WI38 (cell line): ENCODE measurements around the gene ATP5F1E.
"Not testable (repeated sequence)": the region's sequence is repeated elsewhere in the genome, so short reads cannot be mapped to it uniquely, and the experiment has no call there.

Source experiments
- H3K4me3 ChIP-seq: 2 replicates; pipeline ENCODE4 v1.5.1; 2011; ENCODE audit warnings: low read depth, mild to moderate bottlenecking, control low read depth, low read length
- TF ChIP-seq, protein P1 (sequence below): IDR thresholded peaks from 2 replicates; pipeline ENCODE4 v1.5.1; 2012; ENCODE audit warnings: low read depth, mild to moderate bottlenecking, control low read depth, low read length

ATP5F1E gene

DNA sequence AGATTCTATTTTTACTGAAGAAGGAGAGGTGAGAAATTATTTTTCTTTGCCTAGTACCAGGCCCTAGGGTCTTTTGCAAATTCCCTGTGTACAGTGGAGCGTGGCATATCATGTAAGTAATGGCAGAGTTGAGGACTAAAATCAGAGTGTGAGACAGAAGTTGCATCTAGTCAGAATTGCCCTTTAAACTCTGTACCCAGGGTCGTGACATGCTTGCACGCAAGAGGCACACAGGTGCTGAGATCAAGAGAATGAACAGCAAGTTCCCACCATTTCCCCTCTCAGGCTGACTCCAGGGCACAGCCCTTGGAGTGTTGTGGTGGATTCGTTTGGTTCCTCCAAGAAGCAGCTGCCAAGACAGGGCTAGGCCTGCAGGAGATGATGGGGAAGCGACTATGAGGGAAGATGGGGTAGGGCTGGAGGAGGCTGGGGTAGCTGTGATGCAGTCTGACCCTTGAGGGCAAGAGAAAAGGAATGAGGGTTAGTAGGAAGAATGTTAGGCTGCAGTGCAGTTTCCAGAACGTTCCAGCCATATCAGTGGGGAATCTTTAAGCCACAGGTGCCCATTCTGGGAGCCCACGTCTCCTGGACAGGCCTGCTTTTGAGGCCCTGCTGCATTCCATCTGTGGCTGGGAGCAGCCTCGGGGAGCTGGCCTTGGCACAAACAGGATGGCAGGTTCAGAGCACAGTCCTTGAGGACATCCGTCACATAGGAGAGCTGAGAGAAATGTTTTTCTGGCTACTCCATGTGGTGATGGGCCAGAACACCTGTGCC is 44.2 kb downstream of the ATP5F1E start:
- TF ChIP-seq, protein P1, sequence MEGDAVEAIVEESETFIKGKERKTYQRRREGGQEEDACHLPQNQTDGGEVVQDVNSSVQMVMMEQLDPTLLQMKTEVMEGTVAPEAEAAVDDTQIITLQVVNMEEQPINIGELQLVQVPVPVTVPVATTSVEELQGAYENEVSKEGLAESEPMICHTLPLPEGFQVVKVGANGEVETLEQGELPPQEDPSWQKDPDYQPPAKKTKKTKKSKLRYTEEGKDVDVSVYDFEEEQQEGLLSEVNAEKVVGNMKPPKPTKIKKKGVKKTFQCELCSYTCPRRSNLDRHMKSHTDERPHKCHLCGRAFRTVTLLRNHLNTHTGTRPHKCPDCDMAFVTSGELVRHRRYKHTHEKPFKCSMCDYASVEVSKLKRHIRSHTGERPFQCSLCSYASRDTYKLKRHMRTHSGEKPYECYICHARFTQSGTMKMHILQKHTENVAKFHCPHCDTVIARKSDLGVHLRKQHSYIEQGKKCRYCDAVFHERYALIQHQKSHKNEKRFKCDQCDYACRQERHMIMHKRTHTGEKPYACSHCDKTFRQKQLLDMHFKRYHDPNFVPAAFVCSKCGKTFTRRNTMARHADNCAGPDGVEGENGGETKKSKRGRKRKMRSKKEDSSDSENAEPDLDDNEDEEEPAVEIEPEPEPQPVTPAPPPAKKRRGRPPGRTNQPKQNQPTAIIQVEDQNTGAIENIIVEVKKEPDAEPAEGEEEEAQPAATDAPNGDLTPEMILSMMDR, result no peak
- no peak overlapping the region for H3K4me3 ChIP-seq

DNA sequence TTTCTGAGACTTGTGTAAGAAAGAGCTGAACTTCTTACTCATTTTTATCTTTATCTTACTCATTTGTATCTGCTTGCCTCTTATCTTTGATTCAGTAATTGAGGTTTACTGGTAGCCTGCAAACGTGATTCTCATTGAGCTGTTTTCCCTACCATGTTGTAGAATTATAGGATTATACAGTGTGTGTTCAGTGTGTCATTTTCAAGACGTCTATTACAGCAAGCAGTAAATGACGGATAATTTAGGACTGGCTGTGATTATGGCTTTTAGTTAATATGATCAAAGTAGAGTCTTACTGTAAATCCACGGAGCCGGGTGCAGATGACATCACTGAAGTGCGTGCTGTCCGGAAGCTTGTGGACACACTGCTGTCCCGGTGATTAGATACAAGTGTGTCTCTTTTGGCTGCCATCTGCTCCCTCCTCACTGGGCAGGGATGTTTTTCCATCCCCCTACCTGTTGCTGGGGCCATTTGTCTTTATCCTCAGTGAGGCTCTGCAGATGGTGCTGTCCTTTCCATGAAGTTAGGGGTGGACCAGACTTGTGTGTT is 45.1 kb downstream of the ATP5F1E start:
- TF ChIP-seq, protein P1, result no peak
- no peak overlapping the region for H3K4me3 ChIP-seq

DNA sequence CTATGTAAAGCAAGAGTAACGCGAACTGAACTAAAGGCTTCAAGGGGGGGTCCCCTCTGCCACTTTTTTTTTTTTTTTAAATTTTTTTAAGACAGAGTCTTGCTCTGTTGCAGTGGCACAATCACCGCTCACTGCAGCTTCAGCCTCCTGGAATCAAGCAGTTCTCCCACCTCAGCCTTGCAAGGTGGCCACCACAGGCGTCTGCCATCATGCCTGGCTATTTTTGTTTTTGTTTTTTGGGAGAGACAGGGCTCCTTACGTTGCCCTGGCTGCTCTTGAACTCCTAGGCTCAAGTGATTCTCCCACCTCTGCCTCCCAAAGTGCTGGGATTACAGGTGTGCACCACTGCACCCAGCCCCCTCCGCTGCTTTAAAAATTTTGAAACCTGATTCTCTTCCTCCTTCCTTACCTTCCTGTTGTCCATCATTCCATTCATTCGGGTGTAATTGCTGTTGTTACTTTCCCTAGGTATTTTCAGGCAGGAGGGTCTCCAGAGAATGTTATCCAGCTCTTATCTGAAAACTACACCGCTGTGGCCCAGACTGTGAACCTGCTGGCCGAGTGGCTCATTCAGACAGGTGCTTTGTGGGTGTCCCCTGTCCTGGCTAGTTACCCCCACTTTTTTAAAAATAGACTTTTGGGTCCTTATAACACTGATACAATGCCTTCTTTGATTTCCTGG is 45.7 kb downstream of the ATP5F1E start:
- TF ChIP-seq, protein P1, result no peak
- no peak overlapping the region for H3K4me3 ChIP-seq

DNA sequence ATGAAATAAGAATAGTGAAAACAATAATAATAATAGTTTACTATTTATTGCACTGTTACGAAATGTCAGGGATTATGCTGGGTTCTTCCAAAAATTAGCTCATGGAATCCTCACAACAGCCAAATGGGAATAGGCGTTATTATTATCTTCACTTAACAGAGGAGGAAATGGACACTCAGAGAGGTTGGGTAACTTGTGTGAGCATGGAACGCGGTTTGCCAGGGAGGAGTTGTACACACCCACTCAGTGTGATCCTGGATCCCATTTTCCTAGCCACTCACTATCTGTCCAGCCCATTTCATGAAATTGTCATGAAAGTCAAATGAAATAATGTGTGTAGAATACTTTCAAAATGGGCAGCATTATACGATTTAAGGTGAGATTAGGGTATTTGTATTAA is 46.5 kb downstream of the ATP5F1E start:
- TF ChIP-seq, protein P1, result no peak
- H3K4me3 ChIP-seq, result no peak overlapping the region

DNA sequence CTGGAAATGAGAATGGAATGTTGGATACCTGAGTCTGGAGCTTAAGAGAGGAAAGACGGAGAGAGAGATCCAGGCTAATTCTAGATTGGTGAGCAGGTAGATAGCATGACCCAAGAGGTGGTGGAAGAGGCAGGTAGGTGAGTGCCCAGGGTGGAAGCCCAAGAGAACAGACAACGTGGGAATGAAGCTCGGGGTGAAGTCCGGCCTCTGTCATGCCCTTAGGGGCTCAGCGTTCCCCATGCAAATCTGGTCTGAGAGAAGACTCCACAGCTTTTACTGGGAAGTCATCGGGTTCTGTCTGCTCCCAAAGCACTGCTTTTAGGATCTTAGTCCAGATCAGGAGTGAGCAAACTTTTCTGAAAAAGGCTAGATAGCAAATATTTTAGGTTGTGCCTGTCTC is 47.4 kb downstream of the ATP5F1E start:
- TF ChIP-seq, protein P1, result no peak

DNA sequence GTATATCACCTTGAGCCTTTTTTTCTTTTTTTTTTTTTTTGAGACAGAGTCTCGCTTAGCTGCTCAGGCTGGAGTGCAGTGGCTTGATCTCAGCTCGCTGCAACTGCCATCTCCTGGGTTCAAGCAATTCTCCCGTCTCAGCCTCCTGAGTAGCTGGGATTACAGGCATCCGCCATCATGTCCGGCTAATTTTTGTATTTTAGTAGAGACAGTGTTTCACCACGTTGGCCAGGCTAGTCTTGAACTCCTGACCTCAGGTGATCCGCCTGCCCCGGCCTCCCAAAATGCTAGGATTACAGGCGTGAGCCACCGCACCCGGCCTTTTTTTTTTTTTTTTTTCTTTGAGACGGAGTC is 49.0 kb downstream of the ATP5F1E start:
- not testable (repeated sequence) for H3K4me3 ChIP-seq

More for the DNA sequence above, 47.4 kb downstream of the ATP5F1E start:
- H3K4me3 ChIP-seq, result no peak overlapping the region

DNA sequence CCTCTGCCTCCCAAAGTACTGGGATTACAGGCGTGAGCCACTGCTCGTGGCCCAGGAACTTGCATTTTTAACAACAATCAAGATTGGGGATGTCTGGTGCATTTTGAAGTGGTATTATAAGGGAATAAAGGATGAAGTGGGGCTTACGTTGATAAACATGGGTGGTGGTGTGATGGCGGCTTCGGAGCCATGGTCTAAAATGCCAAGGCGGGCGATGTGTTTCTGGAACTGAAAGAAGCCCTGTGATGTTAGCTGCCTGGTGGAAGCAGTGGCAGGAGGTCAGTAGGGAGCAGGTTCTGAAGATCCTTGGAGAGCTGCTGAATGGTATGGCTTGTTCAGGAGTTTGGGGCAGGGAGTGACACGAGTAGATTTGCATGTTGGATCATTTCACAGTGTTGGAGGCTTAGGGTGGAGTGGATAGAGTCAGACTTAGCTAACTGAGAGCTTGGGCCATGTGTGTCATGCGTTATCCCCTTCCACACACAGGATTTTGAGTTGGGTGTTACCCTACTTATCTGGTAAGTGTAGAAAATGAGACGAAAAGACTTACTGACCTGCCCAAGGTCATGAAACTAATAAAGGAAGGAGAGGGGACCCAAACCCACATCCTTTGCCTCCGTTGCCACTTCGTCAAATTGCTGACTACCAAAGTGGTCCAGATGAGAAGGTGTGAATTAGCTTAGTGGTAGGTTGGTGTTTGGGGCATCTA is 49.6 kb downstream of the ATP5F1E start:
- H3K4me3 ChIP-seq, result no peak overlapping the region

More for the DNA sequence above, 49.6 kb downstream of the ATP5F1E start:
- TF ChIP-seq, protein P1, result no peak
